ENCODE measurements around the gene PPP1R7.

DNA sequence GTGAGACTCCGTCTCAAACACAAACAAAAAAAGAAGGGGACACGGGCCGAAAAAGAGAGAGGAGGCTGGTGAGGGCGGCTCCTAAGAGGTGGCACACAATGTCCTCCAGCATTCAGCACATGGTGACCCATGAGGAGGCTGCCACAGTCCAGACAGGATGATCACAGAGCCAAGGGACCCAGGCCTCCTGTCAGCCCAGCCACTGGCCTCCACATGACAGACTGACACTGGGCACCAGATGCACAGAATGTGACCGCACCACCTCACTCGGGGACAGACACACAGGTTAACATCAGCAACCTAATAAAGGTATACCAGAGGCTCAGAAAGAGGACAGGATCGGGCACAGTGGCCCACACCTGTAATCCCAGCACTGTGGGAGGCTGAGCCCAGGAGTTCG is 22.0 kb upstream of the PPP1R7 start:
- TF ChIP-seq EZH2 (IDR thresholded peaks at IDR 0.05; ENCODE audit: insufficient read depth, poor library complexity, severe bottlenecking): no peak
- no peak for TF ChIP-seq EZH2phosphoT487 (IDR thresholded peaks at IDR 0.05; ENCODE audit: insufficient read depth, low read depth)

Data from GM23248 (cell line).